GM23338 (cell line): ENCODE measurements around the gene ERC1. TPM values are rescaled to one million over a fixed set of nuclear protein-coding genes. Genes with fewer than 3 reads are reported as not detected.

ENCODE experiments used
- ATAC-seq: fragments of 200-7000 bp; cut with Tn5 transposase; 3 replicates; pipeline ENCODE4 v1.9.1; 2020
- DNase-seq: peaks from one replicate; pipeline ENCODE4 v3.0.0-alpha.2; 2015; ENCODE audit warnings: low spot score
- H2AFZ ChIP-seq: fragments of 200-600 bp; sonication (generic); 2 replicates; pipeline ENCODE4 v1.8.0; 2016; ENCODE audit warnings: antibody characterized with exemption, mild to moderate bottlenecking, moderate library complexity
- H3F3A ChIP-seq: fragments of 200-600 bp; sonication (generic); replicated peaks from 2 replicates; pipeline ENCODE4 v1.8.0; 2017; ENCODE audit warnings: antibody characterized with exemption, mixed run types, low read depth
- H3K27ac ChIP-seq: fragments of 200-600 bp; sonication (generic); 2 replicates; pipeline ENCODE4 v1.6.1; 2016; ENCODE audit warnings: low read depth
- H3K27me3 ChIP-seq: fragments of 200-600 bp; sonication (generic); 2 replicates; pipeline ENCODE4 v1.8.0; 2016; ENCODE audit warnings: mild to moderate bottlenecking, mixed run types, moderate library complexity; ENCODE audit not compliant: insufficient read depth
- H3K36me3 ChIP-seq: fragments of 200-600 bp; sonication (generic); 2 replicates; pipeline ENCODE4 v1.8.0; 2016; ENCODE audit warnings: mild to moderate bottlenecking; ENCODE audit not compliant: insufficient read depth
- H3K4me1 ChIP-seq: fragments of 200-600 bp; sonication (generic); 2 replicates; pipeline ENCODE4 v1.8.0; 2016; ENCODE audit warnings: mild to moderate bottlenecking, moderate library complexity; ENCODE audit not compliant: insufficient read depth
- H3K4me2 ChIP-seq: fragments of 200-600 bp; sonication (generic); 2 replicates; pipeline ENCODE4 v1.7.1; 2017; ENCODE audit warnings: mixed run types
- H3K4me3 ChIP-seq: fragments of 200-600 bp; sonication (generic); 2 replicates; pipeline ENCODE4 v1.6.1; 2016; ENCODE audit warnings: mixed run types
- H3K79me2 ChIP-seq: fragments of 200-600 bp; sonication (generic); replicated peaks from 2 replicates; pipeline ENCODE4 v1.8.0; 2017; ENCODE audit warnings: mild to moderate bottlenecking; ENCODE audit not compliant: insufficient read depth
- H3K9me2 ChIP-seq: fragments of 200-600 bp; sonication (generic); 2 replicates; pipeline ENCODE4 v1.8.0; 2017; ENCODE audit not compliant: insufficient read depth
- H4K20me1 ChIP-seq: fragments of 200-600 bp; sonication (generic); replicated peaks from 2 replicates; pipeline ENCODE4 v1.8.0; 2017; ENCODE audit warnings: mild to moderate bottlenecking; ENCODE audit not compliant: insufficient read depth
- H3K27ac Mint-ChIP-seq: 2 replicates; pipeline ENCODE4 v1.8.0; 2020; ENCODE audit warnings: inconsistent platforms, mild to moderate bottlenecking, moderate library complexity, mixed read lengths
- H3K27me3 Mint-ChIP-seq: 3 replicates; pipeline ENCODE4 v1.8.0; 2022; ENCODE audit warnings: low read depth, mild to moderate bottlenecking, moderate library complexity, mixed read lengths, inconsistent platforms; ENCODE audit not compliant: insufficient read depth, poor library complexity
- H3K36me3 Mint-ChIP-seq: 3 replicates; pipeline ENCODE4 v1.8.0; 2021; ENCODE audit warnings: low read depth, mild to moderate bottlenecking, inconsistent platforms, moderate library complexity, mixed read lengths
- H3K4me1 Mint-ChIP-seq: 3 replicates; pipeline ENCODE4 v1.8.0; 2020; ENCODE audit warnings: mild to moderate bottlenecking, inconsistent platforms, mixed read lengths
- H3K4me3 Mint-ChIP-seq: 3 replicates; pipeline ENCODE4 v1.8.0; 2021; ENCODE audit warnings: moderate library complexity, mild to moderate bottlenecking, inconsistent platforms, mixed read lengths
- H3K9me3 Mint-ChIP-seq: 3 replicates; pipeline ENCODE4 v1.8.0; 2020; ENCODE audit warnings: moderate library complexity, mild to moderate bottlenecking, inconsistent platforms, mixed read lengths
- CREB1 ChIP-seq: fragments of 250-450 bp; sonication (Bioruptor Pico); IDR thresholded peaks from 2 replicates; pipeline ENCODE4 v1.5.0; 2020; ENCODE audit warnings: low read depth, mild to moderate bottlenecking, moderate library complexity
- CTCF ChIP-seq, 2 experiments: fragments of 200-600 bp in 1 of 2; sonication (generic) in 1 of 2; conservative IDR thresholded peaks; 2 replicates each; pipeline versions ENCODE4 v1.5.1 to v1.6.1; 2016 to 2017; ENCODE audit warnings: antibody characterized with exemption in 2 of 2, low read depth in 2 of 2, mild to moderate bottlenecking in 2 of 2, moderate library complexity in 1 of 2
- ETS1 ChIP-seq: IDR thresholded peaks from 2 replicates; pipeline ENCODE4 v1.6.1; 2016; ENCODE audit warnings: antibody characterized with exemption
- EZH2 ChIP-seq: fragments of 200-600 bp; sonication (generic); IDR thresholded peaks from one replicate; pipeline ENCODE4 v1.8.0; 2017; ENCODE audit warnings: antibody characterized with exemption, mild to moderate bottlenecking, low read depth; ENCODE audit not compliant: unreplicated experiment
- EZH2phosphoT487 ChIP-seq: fragments of 200-600 bp; sonication (generic); IDR thresholded peaks from one replicate; pipeline ENCODE4 v1.8.1; 2018; ENCODE audit warnings: antibody characterized with exemption; ENCODE audit not compliant: unreplicated experiment
- JUNB ChIP-seq: IDR thresholded peaks from one replicate; pipeline ENCODE4 v1.6.1; 2016; ENCODE audit warnings: antibody characterized with exemption; ENCODE audit not compliant: unreplicated experiment
- NANOG ChIP-seq: IDR thresholded peaks from 2 replicates; pipeline ENCODE4 v1.6.1; 2016; ENCODE audit warnings: antibody characterized with exemption, borderline replicate concordance
- POLR2AphosphoS5 ChIP-seq: IDR thresholded peaks from 2 replicates; pipeline ENCODE4 v1.6.1; 2016; ENCODE audit warnings: antibody characterized with exemption, low read depth
- STAT1 ChIP-seq: IDR thresholded peaks from one replicate; pipeline ENCODE4 v1.6.1; 2016; ENCODE audit warnings: antibody characterized with exemption; ENCODE audit not compliant: unreplicated experiment
- ZNF114 ChIP-seq: fragments of 250-450 bp; sonication (Bioruptor Pico); IDR thresholded peaks from 2 replicates; pipeline ENCODE4 v1.5.0; 2020; ENCODE audit warnings: mild to moderate bottlenecking, moderate library complexity
- ZNF331 ChIP-seq: fragments of 250-450 bp; sonication (Bioruptor Pico); IDR thresholded peaks from 2 replicates; pipeline ENCODE4 v1.5.0; 2020; ENCODE audit warnings: low read depth, mild to moderate bottlenecking, moderate library complexity
- polyA plus RNA-seq: library from polyadenylated mRNA; unstranded; fragments of >200 nt; fragmentation: Nextera tagmentation; extraction: Ambion mirVana; gene quantifications from 2 replicates; pipeline ENCODE4 v1.2.1, GENCODE V29; 2016
- total RNA-seq: library from RNA; depleted of rRNA; stranded (reverse); fragments of >200 nt; shearing (Covaris generic); gene quantifications from 2 replicates; pipeline ENCODE4 v1.2.3, GENCODE V29; 2014
- TF ChIP-seq, protein P1 (sequence below): IDR thresholded peaks from one replicate; pipeline ENCODE4 v1.6.1; 2018; ENCODE audit warnings: antibody characterized with exemption; ENCODE audit not compliant: unreplicated experiment
- TF ChIP-seq, protein P2 (sequence below): fragments of 250-450 bp; sonication (Bioruptor Pico); IDR thresholded peaks from 2 replicates; pipeline ENCODE4 v1.5.0; 2020; ENCODE audit warnings: mild to moderate bottlenecking, moderate library complexity

The ERC1 gene
- total and polyA plus RNA-seq, 2 experiments from 2014 or later = 28.1 to 35.3 TPM

- peaks cover 6% of the 10 kb centered on the region; the same call in 1 of the 3 replicates for H3K4me1 Mint-ChIP-seq
- ATAC-seq = no peak
These were observed 185.2 kb downstream of the ERC1 start for GRCh38 chr12:1176191-1176590.

More at GRCh38 chr12:1176191-1176590, 185.2 kb downstream of the ERC1 start:
- Mint-ChIP-seq H3K36me3 (peaks cover 3% of the 10 kb centered on the region; the same call in 1 of the 3 replicates), H3K27ac (no peak overlapping the region), H3K9me3 (no peaks in the 10 kb centered on the region), H3K27me3 (peaks cover 3% of the 10 kb centered on the region), H3K4me3 (no peak overlapping the region)
- TF ChIP-seq EZH2phosphoT487 (no peak), STAT1 (no peak), ZNF331 (no peak), NANOG (no peak), ZNF114 (CRISPR knock-in tag) (no peak), CTCF (conservative IDR thresholded peaks at IDR 0.05; ENCODE audit: low read depth in 2 of 2) (no peak), CREB1 (CRISPR knock-in tag) (no peak), JUNB (no peak), ETS1 (no peak), POLR2AphosphoS5 (no peak), EZH2 (no peak)
- TF ChIP-seq, protein P1, sequence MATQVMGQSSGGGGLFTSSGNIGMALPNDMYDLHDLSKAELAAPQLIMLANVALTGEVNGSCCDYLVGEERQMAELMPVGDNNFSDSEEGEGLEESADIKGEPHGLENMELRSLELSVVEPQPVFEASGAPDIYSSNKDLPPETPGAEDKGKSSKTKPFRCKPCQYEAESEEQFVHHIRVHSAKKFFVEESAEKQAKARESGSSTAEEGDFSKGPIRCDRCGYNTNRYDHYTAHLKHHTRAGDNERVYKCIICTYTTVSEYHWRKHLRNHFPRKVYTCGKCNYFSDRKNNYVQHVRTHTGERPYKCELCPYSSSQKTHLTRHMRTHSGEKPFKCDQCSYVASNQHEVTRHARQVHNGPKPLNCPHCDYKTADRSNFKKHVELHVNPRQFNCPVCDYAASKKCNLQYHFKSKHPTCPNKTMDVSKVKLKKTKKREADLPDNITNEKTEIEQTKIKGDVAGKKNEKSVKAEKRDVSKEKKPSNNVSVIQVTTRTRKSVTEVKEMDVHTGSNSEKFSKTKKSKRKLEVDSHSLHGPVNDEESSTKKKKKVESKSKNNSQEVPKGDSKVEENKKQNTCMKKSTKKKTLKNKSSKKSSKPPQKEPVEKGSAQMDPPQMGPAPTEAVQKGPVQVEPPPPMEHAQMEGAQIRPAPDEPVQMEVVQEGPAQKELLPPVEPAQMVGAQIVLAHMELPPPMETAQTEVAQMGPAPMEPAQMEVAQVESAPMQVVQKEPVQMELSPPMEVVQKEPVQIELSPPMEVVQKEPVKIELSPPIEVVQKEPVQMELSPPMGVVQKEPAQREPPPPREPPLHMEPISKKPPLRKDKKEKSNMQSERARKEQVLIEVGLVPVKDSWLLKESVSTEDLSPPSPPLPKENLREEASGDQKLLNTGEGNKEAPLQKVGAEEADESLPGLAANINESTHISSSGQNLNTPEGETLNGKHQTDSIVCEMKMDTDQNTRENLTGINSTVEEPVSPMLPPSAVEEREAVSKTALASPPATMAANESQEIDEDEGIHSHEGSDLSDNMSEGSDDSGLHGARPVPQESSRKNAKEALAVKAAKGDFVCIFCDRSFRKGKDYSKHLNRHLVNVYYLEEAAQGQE = no peak
- TF ChIP-seq, protein P2, sequence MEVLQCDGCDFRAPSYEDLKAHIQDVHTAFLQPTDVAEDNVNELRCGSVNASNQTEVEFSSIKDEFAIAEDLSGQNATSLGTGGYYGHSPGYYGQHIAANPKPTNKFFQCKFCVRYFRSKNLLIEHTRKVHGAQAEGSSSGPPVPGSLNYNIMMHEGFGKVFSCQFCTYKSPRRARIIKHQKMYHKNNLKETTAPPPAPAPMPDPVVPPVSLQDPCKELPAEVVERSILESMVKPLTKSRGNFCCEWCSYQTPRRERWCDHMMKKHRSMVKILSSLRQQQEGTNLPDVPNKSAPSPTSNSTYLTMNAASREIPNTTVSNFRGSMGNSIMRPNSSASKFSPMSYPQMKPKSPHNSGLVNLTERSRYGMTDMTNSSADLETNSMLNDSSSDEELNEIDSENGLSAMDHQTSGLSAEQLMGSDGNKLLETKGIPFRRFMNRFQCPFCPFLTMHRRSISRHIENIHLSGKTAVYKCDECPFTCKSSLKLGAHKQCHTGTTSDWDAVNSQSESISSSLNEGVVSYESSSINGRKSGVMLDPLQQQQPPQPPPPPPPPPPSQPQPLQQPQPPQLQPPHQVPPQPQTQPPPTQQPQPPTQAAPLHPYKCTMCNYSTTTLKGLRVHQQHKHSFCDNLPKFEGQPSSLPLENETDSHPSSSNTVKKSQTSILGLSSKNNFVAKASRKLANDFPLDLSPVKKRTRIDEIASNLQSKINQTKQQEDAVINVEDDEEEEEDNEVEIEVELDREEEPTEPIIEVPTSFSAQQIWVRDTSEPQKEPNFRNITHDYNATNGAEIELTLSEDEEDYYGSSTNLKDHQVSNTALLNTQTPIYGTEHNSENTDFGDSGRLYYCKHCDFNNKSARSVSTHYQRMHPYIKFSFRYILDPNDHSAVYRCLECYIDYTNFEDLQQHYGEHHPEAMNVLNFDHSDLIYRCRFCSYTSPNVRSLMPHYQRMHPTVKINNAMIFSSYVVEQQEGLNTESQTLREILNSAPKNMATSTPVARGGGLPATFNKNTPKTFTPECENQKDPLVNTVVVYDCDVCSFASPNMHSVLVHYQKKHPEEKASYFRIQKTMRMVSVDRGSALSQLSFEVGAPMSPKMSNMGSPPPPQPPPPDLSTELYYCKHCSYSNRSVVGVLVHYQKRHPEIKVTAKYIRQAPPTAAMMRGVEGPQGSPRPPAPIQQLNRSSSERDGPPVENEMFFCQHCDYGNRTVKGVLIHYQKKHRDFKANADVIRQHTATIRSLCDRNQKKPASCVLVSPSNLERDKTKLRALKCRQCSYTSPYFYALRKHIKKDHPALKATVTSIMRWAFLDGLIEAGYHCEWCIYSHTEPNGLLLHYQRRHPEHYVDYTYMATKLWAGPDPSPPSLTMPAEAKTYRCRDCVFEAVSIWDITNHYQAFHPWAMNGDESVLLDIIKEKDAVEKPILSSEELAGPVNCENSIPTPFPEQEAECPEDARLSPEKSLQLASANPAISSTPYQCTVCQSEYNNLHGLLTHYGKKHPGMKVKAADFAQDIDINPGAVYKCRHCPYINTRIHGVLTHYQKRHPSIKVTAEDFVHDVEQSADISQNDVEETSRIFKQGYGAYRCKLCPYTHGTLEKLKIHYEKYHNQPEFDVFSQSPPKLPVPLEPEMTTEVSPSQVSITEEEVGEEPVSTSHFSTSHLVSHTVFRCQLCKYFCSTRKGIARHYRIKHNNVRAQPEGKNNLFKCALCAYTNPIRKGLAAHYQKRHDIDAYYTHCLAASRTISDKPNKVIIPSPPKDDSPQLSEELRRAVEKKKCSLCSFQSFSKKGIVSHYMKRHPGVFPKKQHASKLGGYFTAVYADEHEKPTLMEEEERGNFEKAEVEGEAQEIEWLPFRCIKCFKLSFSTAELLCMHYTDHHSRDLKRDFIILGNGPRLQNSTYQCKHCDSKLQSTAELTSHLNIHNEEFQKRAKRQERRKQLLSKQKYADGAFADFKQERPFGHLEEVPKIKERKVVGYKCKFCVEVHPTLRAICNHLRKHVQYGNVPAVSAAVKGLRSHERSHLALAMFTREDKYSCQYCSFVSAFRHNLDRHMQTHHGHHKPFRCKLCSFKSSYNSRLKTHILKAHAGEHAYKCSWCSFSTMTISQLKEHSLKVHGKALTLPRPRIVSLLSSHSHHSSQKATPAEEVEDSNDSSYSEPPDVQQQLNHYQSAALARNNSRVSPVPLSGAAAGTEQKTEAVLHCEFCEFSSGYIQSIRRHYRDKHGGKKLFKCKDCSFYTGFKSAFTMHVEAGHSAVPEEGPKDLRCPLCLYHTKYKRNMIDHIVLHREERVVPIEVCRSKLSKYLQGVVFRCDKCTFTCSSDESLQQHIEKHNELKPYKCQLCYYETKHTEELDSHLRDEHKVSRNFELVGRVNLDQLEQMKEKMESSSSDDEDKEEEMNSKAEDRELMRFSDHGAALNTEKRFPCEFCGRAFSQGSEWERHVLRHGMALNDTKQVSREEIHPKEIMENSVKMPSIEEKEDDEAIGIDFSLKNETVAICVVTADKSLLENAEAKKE (CRISPR knock-in tag) = no peak
- 0 out of 2 replicates have a peak, but pooled peaks cover 6% of the 10 kb centered on the region for H4K20me1 ChIP-seq
- H3K9me2 ChIP-seq = no peaks in the 10 kb centered on the region
- H3K36me3 ChIP-seq = peaks cover 4% of the 10 kb centered on the region
- no peak overlapping the region for H2AFZ ChIP-seq
- no peaks in the 10 kb centered on the region; the same call in 1 of the 2 replicates for H3K79me2 ChIP-seq
- no peak for DNase-seq
- no peak overlapping the region for H3K27ac ChIP-seq
- H3K4me1 ChIP-seq = no peaks in the 10 kb centered on the region
- no peak overlapping the region for H3K4me3 ChIP-seq
- no peaks in the 10 kb centered on the region for H3F3A ChIP-seq
- H3K27me3 ChIP-seq = no peaks in the 10 kb centered on the region
- no peak overlapping the region for H3K4me2 ChIP-seq
